T47D (cell line): Measurements from ENCODE around the gene DEGS2.

Experiments used
- DNase-seq, 2 experiments: peaks; one replicate each; pipeline versions ENCODE4 v3.0.0 to v3.0.0-alpha.2; 2011 to 2012; ENCODE audit warnings: low read depth in 1 of 2, low spot score in 1 of 2
- JUND ChIP-seq: IDR thresholded peaks from 2 replicates; pipeline ENCODE4 v1.6.1; 2012; ENCODE audit warnings: low read depth
- in situ Hi-C: cut with HindIII; loops from 2 replicates; pipeline ENCODE4 v1.10.0; 2016; ENCODE audit warnings: low sequenced_read_pairs, low pct_unique_long_range_greater_than_20kb

Gene DEGS2

GRCh38 chr14:100149851-100150611 lies 9.4 kb downstream of the DEGS2 start:
- peak; percentile 64 to 86 for DNase-seq
- in situ Hi-C loops = no loop called here
- TF ChIP-seq JUND = no peak

GRCh38 chr14:100148837-100149731 lies 10.4 kb downstream of the DEGS2 start:
- DNase-seq = no peak
- no peak for TF ChIP-seq JUND
- in situ Hi-C loops = no loop called here

- TF ChIP-seq JUND = no peak
- no peak for DNase-seq
- in situ Hi-C loops = no loop called here
Observed at GRCh38 chr14:100147691-100148464, 11.6 kb downstream of the DEGS2 start.

- in situ Hi-C loops = no loop called here
- DNase-seq = no peak
- TF ChIP-seq JUND = no peak
Observed at GRCh38 chr14:100147181-100147631, 12.2 kb downstream of the DEGS2 start.

- in situ Hi-C loops = no loop called here
- TF ChIP-seq JUND = no peak
- DNase-seq = no peak
Observed at GRCh38 chr14:100146531-100147091, 12.8 kb downstream of the DEGS2 start.

- no peak for TF ChIP-seq JUND
- DNase-seq = no peak
Observed at GRCh38 chr14:100145682-100146464, 13.6 kb downstream of the DEGS2 start.

GRCh38 chr14:100144996-100145646 lies 14.3 kb downstream of the DEGS2 start:
- no peak for TF ChIP-seq JUND
- in situ Hi-C loops = no loop called here
- DNase-seq = no peak

More at GRCh38 chr14:100145682-100146464, 13.6 kb downstream of the DEGS2 start:
- in situ Hi-C loops = no loop called here

GRCh38 chr14:100144645-100144995 lies 14.8 kb downstream of the DEGS2 start:
- DNase-seq = no peak
- no peak for TF ChIP-seq JUND
- in situ Hi-C loops = no loop called here

- no peak for DNase-seq
- in situ Hi-C loops = no loop called here
- no peak for TF ChIP-seq JUND
Observed at GRCh38 chr14:100143934-100144333, 15.5 kb downstream of the DEGS2 start.

GRCh38 chr14:100143523-100143922 lies 15.9 kb downstream of the DEGS2 start:
- no peak for TF ChIP-seq JUND
- DNase-seq = no peak
- in situ Hi-C loops = no loop called here
